IMR-90 (cell line): Measurements from ENCODE around the gene SLN. TPM values are rescaled to one million over a fixed set of nuclear protein-coding genes. Genes with fewer than 3 reads are reported as not detected.

Experiments used
- ATAC-seq: fragments of 200-7000 bp; cut with Tn5 transposase; 2 replicates; pipeline ENCODE4 v1.9.1; 2020; ENCODE audit warnings: low read depth, mild to moderate bottlenecking, moderate library complexity
- BruUV-seq: library from RNA; stranded (reverse); fragments of 400-500 nt; replicated peaks from 2 replicates; lab custom pipeline; 2021; lab: Mats Ljungman, UMichigan
- CTCF ChIA-PET: fragments of 300-600 bp; formaldehyde crosslinking; extraction: SDS; loops from one replicate; lab custom pipeline; 2021; ENCODE audit warnings: antibody characterized with exemption; lab: Yijun Ruan, JAX
- POLR2A ChIA-PET: fragments of 300-600 bp; sonication (Branson Sonifier 250); formaldehyde crosslinking; loops from one replicate; lab custom pipeline; 2022; ENCODE audit warnings: antibody characterized with exemption; ENCODE audit not compliant: unreplicated experiment; lab: Charles Lee
- DNase-seq: peaks from one replicate; pipeline ENCODE4 v3.0.0; 2013
- H2AFZ ChIP-seq: replicated peaks from 2 replicates; pipeline ENCODE3; 2013; ENCODE audit warnings: low read length, mild to moderate bottlenecking; ENCODE audit not compliant: poor library complexity
- H2AK5ac ChIP-seq: 2 replicates; pipeline ENCODE4 v1.6.1; 2013; ENCODE audit warnings: low read depth, low read length, inconsistent platforms
- H2AK9ac ChIP-seq: replicated peaks from 2 replicates; pipeline ENCODE3; 2013; ENCODE audit warnings: mild to moderate bottlenecking, low read depth, low read length, moderate library complexity; ENCODE audit not compliant: poor library complexity
- H2BK120ac ChIP-seq: 2 replicates; pipeline ENCODE4 v1.6.1; 2013; ENCODE audit warnings: low read depth, low read length, inconsistent platforms
- H2BK15ac ChIP-seq: 3 replicates; pipeline ENCODE4 v1.6.1; 2013; ENCODE audit warnings: low read depth, low read length, inconsistent platforms
- H2BK20ac ChIP-seq: 2 replicates; pipeline ENCODE4 v1.6.1; 2013; ENCODE audit warnings: low read depth, mild to moderate bottlenecking, inconsistent platforms, low read length, moderate library complexity
- H2BK5ac ChIP-seq: 2 replicates; pipeline ENCODE4 v1.6.1; 2013; ENCODE audit warnings: mild to moderate bottlenecking, low read depth, low read length, inconsistent platforms; ENCODE audit not compliant: poor library complexity, severe bottlenecking
- H3K14ac ChIP-seq: replicated peaks from 2 replicates; pipeline ENCODE4 v1.6.1; 2013; ENCODE audit warnings: low read depth, low read length, inconsistent platforms
- H3K18ac ChIP-seq: 2 replicates; pipeline ENCODE4 v1.6.1; 2013; ENCODE audit warnings: low read depth, low read length, control low read depth
- H3K23ac ChIP-seq: 2 replicates; pipeline ENCODE4 v1.6.1; 2013; ENCODE audit warnings: low read depth, low read length, inconsistent platforms
- H3K27ac ChIP-seq: 2 replicates; pipeline ENCODE4 v1.5.1; 2013; ENCODE audit warnings: mild to moderate bottlenecking, control low read depth, low read length; ENCODE audit not compliant: insufficient read depth
- H3K27me3 ChIP-seq: 2 replicates; pipeline ENCODE4 v1.6.1; 2013; ENCODE audit warnings: low read length; ENCODE audit not compliant: control insufficient read depth, insufficient read depth
- H3K36me3 ChIP-seq: 2 replicates; pipeline ENCODE4 v1.6.1; 2013; ENCODE audit warnings: low read length, mixed read lengths; ENCODE audit not compliant: control insufficient read depth, insufficient read depth
- H3K4ac ChIP-seq: 2 replicates; pipeline ENCODE4 v1.6.1; 2013; ENCODE audit warnings: low read depth, low read length, inconsistent platforms
- H3K4me1 ChIP-seq: 2 replicates; pipeline ENCODE4 v1.6.1; 2013; ENCODE audit warnings: low read length, mixed read lengths; ENCODE audit not compliant: control insufficient read depth, insufficient read depth
- H3K4me2 ChIP-seq: 2 replicates; pipeline ENCODE4 v1.6.1; 2013; ENCODE audit warnings: low read depth, mild to moderate bottlenecking, control low read depth, low read length, moderate library complexity
- H3K4me3 ChIP-seq: 2 replicates; pipeline ENCODE4 v1.5.1; 2013; ENCODE audit warnings: low read depth, mild to moderate bottlenecking, control low read depth, low read length, moderate library complexity; ENCODE audit not compliant: insufficient read depth
- H3K56ac ChIP-seq: 2 replicates; pipeline ENCODE4 v1.6.1; 2013; ENCODE audit warnings: low read length, inconsistent platforms; ENCODE audit not compliant: insufficient read depth; ENCODE audit errors: extremely low read depth
- H3K79me1 ChIP-seq, 2 experiments: 2 replicates each; pipeline ENCODE4 v1.6.1; 2013; ENCODE audit warnings: low read length in 2 of 2, inconsistent platforms in 1 of 2, low read depth in 1 of 2
- H3K9ac ChIP-seq: 2 replicates; pipeline ENCODE4 v1.6.1; 2013; ENCODE audit warnings: low read depth, low read length, control low read depth
- H3K9me1 ChIP-seq: 2 replicates; pipeline ENCODE4 v1.6.1; 2013; ENCODE audit warnings: low read length, inconsistent platforms; ENCODE audit not compliant: insufficient read depth
- H3K9me3 ChIP-seq: 2 replicates; pipeline ENCODE4 v1.6.1; 2013; ENCODE audit warnings: low read length; ENCODE audit not compliant: control insufficient read depth, insufficient read depth
- H4K20me1 ChIP-seq: 2 replicates; pipeline ENCODE4 v1.6.1; 2013; ENCODE audit warnings: low read length, inconsistent platforms; ENCODE audit not compliant: insufficient read depth
- H4K5ac ChIP-seq: 2 replicates; pipeline ENCODE4 v1.6.1; 2013; ENCODE audit warnings: mild to moderate bottlenecking, low read depth, low read length, control low read depth
- H4K8ac ChIP-seq, 2 experiments: 2 replicates each; pipeline ENCODE4 v1.6.1; 2013; ENCODE audit warnings: low read depth in 2 of 2, low read length in 2 of 2, control low read depth in 1 of 2, inconsistent platforms in 1 of 2
- H4K91ac ChIP-seq: 2 replicates; pipeline ENCODE4 v1.6.1; 2013; ENCODE audit warnings: low read depth, low read length, inconsistent platforms; ENCODE audit not compliant: insufficient read depth
- BHLHE40 ChIP-seq: fragments of 150-350 bp; IDR thresholded peaks from 2 replicates; pipeline ENCODE4 v1.6.1; 2016; ENCODE audit warnings: mild to moderate bottlenecking, low read depth, low read length
- CEBPB ChIP-seq: IDR thresholded peaks from 2 replicates; pipeline ENCODE4 v1.6.1; 2012; ENCODE audit warnings: low read depth, low read length, improper control_type of control experiment
- CHD1 ChIP-seq: IDR thresholded peaks from 2 replicates; pipeline ENCODE4 v1.6.1; 2012; ENCODE audit warnings: low read depth, low read length, improper control_type of control experiment
- CTCF ChIP-seq: conservative IDR thresholded peaks from 2 replicates; pipeline ENCODE4 v1.5.1; 2012; ENCODE audit warnings: mild to moderate bottlenecking, low read depth, low read length, improper control_type of control experiment
- FOS ChIP-seq: fragments of 150-350 bp; IDR thresholded peaks from 2 replicates; pipeline ENCODE4 v1.6.1; 2016; ENCODE audit warnings: low read depth, low read length
- MAFK ChIP-seq: IDR thresholded peaks from 2 replicates; pipeline ENCODE4 v1.6.1; 2012; ENCODE audit warnings: low read depth, low read length, improper control_type of control experiment
- MAZ ChIP-seq: IDR thresholded peaks from 2 replicates; pipeline ENCODE4 v1.6.1; 2012; ENCODE audit warnings: low read depth, mild to moderate bottlenecking, low read length, improper control_type of control experiment, moderate library complexity, borderline replicate concordance
- MXI1 ChIP-seq: IDR thresholded peaks from 2 replicates; pipeline ENCODE4 v1.6.1; 2012; ENCODE audit warnings: low read depth, mild to moderate bottlenecking, low read length, moderate library complexity, borderline replicate concordance
- NFE2L2 ChIP-seq: fragments of 150-350 bp; IDR thresholded peaks from 2 replicates; pipeline ENCODE4 v1.6.1; 2016; ENCODE audit warnings: low read depth, mild to moderate bottlenecking, low read length
- POLR2A ChIP-seq: IDR thresholded peaks from 2 replicates; pipeline ENCODE4 v1.6.1; 2012; ENCODE audit warnings: mild to moderate bottlenecking, low read depth, low read length
- RAD21 ChIP-seq: IDR thresholded peaks from 2 replicates; pipeline ENCODE4 v1.6.1; 2012; ENCODE audit warnings: low read length, improper control_type of control experiment
- RCOR1 ChIP-seq: IDR thresholded peaks from 2 replicates; pipeline ENCODE4 v1.6.1; 2012; ENCODE audit warnings: mild to moderate bottlenecking, low read length, improper control_type of control experiment; ENCODE audit not compliant: insufficient replicate concordance
- RFX5 ChIP-seq: IDR thresholded peaks from 2 replicates; pipeline ENCODE4 v1.8.0; 2012; ENCODE audit warnings: low read depth, mild to moderate bottlenecking, low read length, moderate library complexity
- SMC3 ChIP-seq: fragments of 150-350 bp; IDR thresholded peaks from 2 replicates; pipeline ENCODE4 v1.6.1; 2016; ENCODE audit warnings: low read depth, mild to moderate bottlenecking, antibody characterized with exemption, low read length, moderate library complexity
- WGBS, 2 experiments: methylation state at CpG; one replicate each; pipeline versions ENCODE4 v1.1.5 to v1.1.7; 2013; ENCODE audit warnings: missing lambda C conversion rate in 2 of 2; ENCODE audit not compliant: insufficient read length in 1 of 2; ENCODE audit errors: extremely low coverage in 2 of 2; 5-methylcytosine and 5-hydroxymethylcytosine counted together
- dilution Hi-C: fragments of 300-500 bp; cut with HindIII; formaldehyde crosslinking; loops from one replicate; pipeline ENCODE4 v1.14.3; 2018; ENCODE audit warnings: low sequenced_read_pairs; ENCODE audit not compliant: unreplicated experiment
- in situ Hi-C: fragments of 300-500 bp; cut with MboI; formaldehyde crosslinking; loops from 3 replicates; pipeline ENCODE4 v1.14.3; 2019; ENCODE audit warnings: low sequenced_read_pairs, inconsistent platforms, mixed read lengths
- intact Hi-C: fragments of 100-400 bp; cut with micrococcal nuclease; formaldehyde crosslinking; loops from 2 replicates; pipeline ENCODE4 v1.10.0; 2022
- polyA plus RNA-seq, 3 experiments: library from polyadenylated mRNA; depleted of rRNA; stranded (reverse); fragments of >200 nt; gene quantifications; 2 replicates each; pipeline ENCODE4 v1.2.3, GENCODE V29; 2012; ENCODE audit warnings: low replicate concordance in 1 of 3
- total RNA-seq: library from RNA; depleted of rRNA; stranded (reverse); fragments of >200 nt; gene quantifications from 2 replicates; pipeline ENCODE4 v1.2.3, GENCODE V29; 2012
- TF ChIP-seq, protein P1 (sequence below): fragments of 150-350 bp; IDR thresholded peaks from 2 replicates; pipeline ENCODE4 v1.6.1; 2016; ENCODE audit warnings: low read depth, mild to moderate bottlenecking, low read length, moderate library complexity, borderline replicate concordance
- TF ChIP-seq, protein P2 (sequence below): fragments of 150-350 bp; IDR thresholded peaks from 2 replicates; pipeline ENCODE4 v1.6.1; 2017; ENCODE audit warnings: mild to moderate bottlenecking, antibody characterized with exemption, low read length, low read depth

The SLN gene
- total and polyA plus RNA-seq, 2 of the 4 experiments (the other 2 are of a cell fraction), result not detected

DNA sequence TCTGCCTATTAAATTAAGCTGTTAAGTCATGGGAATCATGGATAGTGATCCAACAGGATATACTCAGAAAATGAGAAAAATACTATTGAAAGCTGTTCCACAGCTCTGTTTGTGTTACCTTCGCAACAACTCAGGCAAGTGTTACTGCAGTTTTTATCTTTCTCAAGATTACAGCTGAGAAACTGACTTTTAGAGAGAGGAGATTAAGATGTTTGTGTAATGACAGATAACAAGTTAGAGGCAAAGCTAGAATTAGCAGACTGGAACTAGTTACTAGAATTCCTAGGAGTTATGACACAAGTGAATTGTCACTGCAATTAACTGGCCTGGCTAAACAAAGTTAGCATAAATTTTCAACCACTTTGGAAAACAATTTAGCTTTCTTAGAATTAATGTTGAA, 1.6 kb downstream of the SLN start:
- no peak overlapping the region for H3K18ac ChIP-seq
- no peak overlapping the region for H2BK5ac ChIP-seq
- no peak overlapping the region for H3K4me3 ChIP-seq
- H2AK5ac ChIP-seq, result no peak overlapping the region
- no peaks in the 10 kb centered on the region for H3K9me3 ChIP-seq
- no peak overlapping the region for H4K8ac ChIP-seq
- no peak overlapping the region for H3K23ac ChIP-seq
- H3K27me3 ChIP-seq, result peaks cover 8% of the 10 kb centered on the region
- H2BK20ac ChIP-seq, result no peak overlapping the region
- DNase-seq, result no peak
- BruUV-seq, result no TSS peak
- H4K91ac ChIP-seq, result no peak overlapping the region
- no peak overlapping the region for H2AK9ac ChIP-seq
- H3K4ac ChIP-seq, result no peak overlapping the region
- ATAC-seq, result no peak
- intact Hi-C loops (no loop called here), in situ Hi-C loops (no loop called here), dilution Hi-C loops (no loop called here)
- H4K20me1 ChIP-seq, result no peaks in the 10 kb centered on the region
- H3K36me3 ChIP-seq, result no peaks in the 10 kb centered on the region
- CTCF ChIA-PET, result no interaction called here
- TF ChIP-seq SMC3, result no peak
- TF ChIP-seq MXI1, result no peak
- no peak for TF ChIP-seq FOS
- TF ChIP-seq NFE2L2, result no peak
- no peak for TF ChIP-seq MAZ
- TF ChIP-seq, protein P1, sequence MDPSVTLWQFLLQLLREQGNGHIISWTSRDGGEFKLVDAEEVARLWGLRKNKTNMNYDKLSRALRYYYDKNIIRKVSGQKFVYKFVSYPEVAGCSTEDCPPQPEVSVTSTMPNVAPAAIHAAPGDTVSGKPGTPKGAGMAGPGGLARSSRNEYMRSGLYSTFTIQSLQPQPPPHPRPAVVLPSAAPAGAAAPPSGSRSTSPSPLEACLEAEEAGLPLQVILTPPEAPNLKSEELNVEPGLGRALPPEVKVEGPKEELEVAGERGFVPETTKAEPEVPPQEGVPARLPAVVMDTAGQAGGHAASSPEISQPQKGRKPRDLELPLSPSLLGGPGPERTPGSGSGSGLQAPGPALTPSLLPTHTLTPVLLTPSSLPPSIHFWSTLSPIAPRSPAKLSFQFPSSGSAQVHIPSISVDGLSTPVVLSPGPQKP, result no peak
- TF ChIP-seq POLR2A, result no peak
- no peak for TF ChIP-seq MAFK
- no peak for TF ChIP-seq RAD21
- TF ChIP-seq, protein P2, sequence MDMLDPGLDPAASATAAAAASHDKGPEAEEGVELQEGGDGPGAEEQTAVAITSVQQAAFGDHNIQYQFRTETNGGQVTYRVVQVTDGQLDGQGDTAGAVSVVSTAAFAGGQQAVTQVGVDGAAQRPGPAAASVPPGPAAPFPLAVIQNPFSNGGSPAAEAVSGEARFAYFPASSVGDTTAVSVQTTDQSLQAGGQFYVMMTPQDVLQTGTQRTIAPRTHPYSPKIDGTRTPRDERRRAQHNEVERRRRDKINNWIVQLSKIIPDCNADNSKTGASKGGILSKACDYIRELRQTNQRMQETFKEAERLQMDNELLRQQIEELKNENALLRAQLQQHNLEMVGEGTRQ, result no peak
- TF ChIP-seq RCOR1, result no peak
- TF ChIP-seq CTCF, result no peak
- TF ChIP-seq RFX5, result no peak
- TF ChIP-seq CEBPB, result no peak
- no peak for TF ChIP-seq BHLHE40
- no peak for TF ChIP-seq CHD1
- WGBS, 2 experiments, result 20% methylated on average over 1 of the region's 1 CpG; no CpG with 5 or more reads in 1 of the 2 experiments
- no peak overlapping the region for H3K4me2 ChIP-seq
- H3K9ac ChIP-seq, result no peak overlapping the region
- no peaks in the 10 kb centered on the region for H3K79me1 ChIP-seq
- no peak overlapping the region for H3K14ac ChIP-seq
- H3K9me1 ChIP-seq, result no peaks in the 10 kb centered on the region
- no peaks in the 10 kb centered on the region; the same call in 1 of the 2 replicates for H3K4me1 ChIP-seq
- H2BK15ac ChIP-seq, result no peak overlapping the region
- no peak overlapping the region for H2BK120ac ChIP-seq
- no peak overlapping the region for H4K5ac ChIP-seq
- POLR2A ChIA-PET, result no interaction called here
- no peak overlapping the region for H3K56ac ChIP-seq
- no peak overlapping the region for H3K27ac ChIP-seq
- H2AFZ ChIP-seq, result no peak overlapping the region
